Epithelial cell of proximal tubule (primary cell): ENCODE results near the gene CALML4. TPM values are rescaled to one million over a fixed set of nuclear protein-coding genes. Genes with fewer than 3 reads are reported as not detected.
A peak's percentile ranks its signal among the peaks of the same experiment; 100 is the strongest.

ENCODE experiments used
- DNase-seq: peaks from one replicate; pipeline ENCODE4 v3.0.0-alpha.2; 2011; ENCODE audit warnings: low read depth
- H3K4me3 ChIP-seq: 2 replicates; pipeline ENCODE4 v1.5.1; 2011; ENCODE audit warnings: low read depth, mild to moderate bottlenecking, low read length
- total RNA-seq: library from RNA; depleted of rRNA; stranded (reverse); fragments of >200 nt; gene quantifications from 2 replicates; pipeline ENCODE4 v1.2.3, GENCODE V29; 2015
- TF ChIP-seq, protein P1 (sequence below): conservative IDR thresholded peaks from 2 replicates; pipeline ENCODE4 v1.5.1; 2012; ENCODE audit warnings: low read depth, mild to moderate bottlenecking, low read length

CALML4 gene
- total RNA-seq, 1 donor from 2014 or later: 3.8 TPM

DNA sequence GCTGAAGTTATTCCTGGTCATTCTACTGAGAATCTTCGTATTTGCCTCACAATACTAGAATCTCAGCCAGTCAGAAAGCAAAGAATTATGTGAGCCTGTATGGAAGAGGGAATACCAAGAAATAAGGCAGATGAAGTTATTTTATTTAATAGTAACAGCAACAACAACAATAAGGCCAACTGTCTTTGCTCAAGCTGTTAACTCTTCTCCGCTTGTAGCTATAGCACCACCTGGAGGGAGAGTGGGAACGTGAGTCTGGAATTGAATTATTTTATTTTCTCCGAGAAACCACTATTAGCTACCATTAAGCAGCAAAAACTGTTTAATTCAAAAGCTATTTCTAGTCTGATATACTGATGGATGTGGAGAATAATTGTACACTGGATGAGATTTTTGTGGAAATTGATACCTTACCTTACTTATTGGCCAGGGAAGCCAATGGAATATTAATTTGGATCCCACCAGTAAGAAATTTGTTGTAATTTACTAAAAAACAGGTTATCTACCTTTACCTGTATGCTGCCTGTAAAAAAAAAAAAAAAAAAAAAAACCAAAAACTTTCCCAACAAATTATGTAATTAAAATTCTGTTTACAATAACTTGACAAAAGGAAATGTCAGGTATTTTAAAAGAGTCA is 50.1 kb downstream of the CALML4 start:
- TF ChIP-seq, protein P1, sequence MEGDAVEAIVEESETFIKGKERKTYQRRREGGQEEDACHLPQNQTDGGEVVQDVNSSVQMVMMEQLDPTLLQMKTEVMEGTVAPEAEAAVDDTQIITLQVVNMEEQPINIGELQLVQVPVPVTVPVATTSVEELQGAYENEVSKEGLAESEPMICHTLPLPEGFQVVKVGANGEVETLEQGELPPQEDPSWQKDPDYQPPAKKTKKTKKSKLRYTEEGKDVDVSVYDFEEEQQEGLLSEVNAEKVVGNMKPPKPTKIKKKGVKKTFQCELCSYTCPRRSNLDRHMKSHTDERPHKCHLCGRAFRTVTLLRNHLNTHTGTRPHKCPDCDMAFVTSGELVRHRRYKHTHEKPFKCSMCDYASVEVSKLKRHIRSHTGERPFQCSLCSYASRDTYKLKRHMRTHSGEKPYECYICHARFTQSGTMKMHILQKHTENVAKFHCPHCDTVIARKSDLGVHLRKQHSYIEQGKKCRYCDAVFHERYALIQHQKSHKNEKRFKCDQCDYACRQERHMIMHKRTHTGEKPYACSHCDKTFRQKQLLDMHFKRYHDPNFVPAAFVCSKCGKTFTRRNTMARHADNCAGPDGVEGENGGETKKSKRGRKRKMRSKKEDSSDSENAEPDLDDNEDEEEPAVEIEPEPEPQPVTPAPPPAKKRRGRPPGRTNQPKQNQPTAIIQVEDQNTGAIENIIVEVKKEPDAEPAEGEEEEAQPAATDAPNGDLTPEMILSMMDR: peak; percentile 84
- no peak for DNase-seq

DNA sequence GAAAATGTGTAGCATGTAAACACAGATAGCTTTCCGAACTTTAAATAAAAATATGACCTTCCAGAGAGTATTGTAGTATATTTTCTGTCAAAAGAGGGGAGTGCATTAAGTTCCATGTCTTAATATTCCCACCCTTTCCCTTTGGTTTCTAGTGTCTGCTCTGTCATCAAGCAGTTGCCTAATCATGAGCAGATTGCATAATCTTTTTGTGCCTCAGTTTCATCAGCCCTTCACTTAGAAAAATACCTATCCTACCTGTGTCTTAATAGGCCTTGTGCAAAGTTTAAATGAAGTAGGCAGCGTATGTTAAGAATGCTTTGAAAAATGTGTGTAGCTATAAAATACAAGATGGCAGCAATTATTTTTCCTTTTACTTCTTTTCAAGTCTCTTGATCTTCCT is 52.8 kb downstream of the CALML4 start:
- H3K4me3 ChIP-seq: no peak overlapping the region
- no peak for DNase-seq
- TF ChIP-seq, protein P1: no peak

More for the DNA sequence above, 50.1 kb downstream of the CALML4 start:
- H3K4me3 ChIP-seq: no peak overlapping the region

DNA sequence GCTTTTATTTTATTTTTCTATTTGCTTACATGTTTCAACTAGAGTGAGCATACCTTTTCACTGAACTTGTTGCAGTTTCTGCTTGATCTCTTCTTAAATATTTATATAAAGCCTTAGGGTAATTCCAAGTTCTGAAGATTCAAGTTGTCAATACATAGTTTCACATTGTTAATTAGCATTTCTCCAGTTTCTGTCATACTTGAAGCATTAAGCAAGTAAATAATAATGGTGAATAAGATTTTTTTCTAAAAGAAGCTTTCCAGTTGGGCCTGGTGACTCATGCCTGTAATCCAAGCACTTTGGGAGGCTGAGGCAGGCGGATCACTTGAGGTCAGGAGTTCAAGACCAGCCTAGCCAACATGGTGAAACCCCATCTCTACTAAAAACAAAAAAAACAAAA is 53.9 kb downstream of the CALML4 start:
- TF ChIP-seq, protein P1: no peak
- DNase-seq: no peak
- H3K4me3 ChIP-seq: no peak overlapping the region

DNA sequence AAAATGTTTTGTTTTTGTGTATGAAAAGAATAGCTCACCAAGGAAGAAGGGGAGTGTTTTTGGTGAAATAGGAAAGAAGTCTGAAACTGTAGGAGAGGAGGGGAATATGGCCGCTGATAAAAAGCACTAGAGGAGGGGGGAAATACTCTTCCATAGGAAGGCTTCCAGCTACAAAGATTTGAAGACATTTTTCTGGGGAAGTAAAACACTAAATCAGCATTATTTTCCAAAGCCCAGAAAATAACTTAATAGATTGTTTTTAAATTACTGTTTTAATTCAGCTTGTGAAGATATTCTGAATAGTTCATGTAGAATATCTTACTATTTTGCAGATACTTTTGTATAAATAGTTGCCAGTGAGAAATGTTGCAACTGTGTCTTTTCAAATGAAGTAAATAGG is 54.9 kb downstream of the CALML4 start:
- TF ChIP-seq, protein P1: no peak
- no peak overlapping the region for H3K4me3 ChIP-seq
- DNase-seq: no peak

DNA sequence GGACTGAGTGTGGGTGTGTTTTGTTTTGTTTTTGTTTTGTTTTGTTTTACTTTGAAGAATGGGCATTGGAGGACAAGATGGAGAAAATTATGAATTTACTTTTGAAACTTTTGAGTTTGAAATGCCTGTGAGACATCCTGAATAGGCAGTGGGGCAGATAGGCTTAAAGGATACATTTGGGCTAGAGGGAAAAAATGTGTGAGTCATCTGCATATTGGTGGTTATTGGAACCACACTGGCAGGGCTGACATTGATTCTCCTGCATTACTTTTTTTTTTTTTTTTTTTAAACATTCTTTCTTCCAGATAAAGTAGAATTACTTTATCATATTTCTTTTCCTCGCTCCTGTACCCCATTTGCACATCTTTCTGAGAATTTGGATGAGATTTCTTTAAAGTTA is 56.1 kb downstream of the CALML4 start:
- no peak for DNase-seq
- H3K4me3 ChIP-seq: no peak overlapping the region
- TF ChIP-seq, protein P1: no peak

DNA sequence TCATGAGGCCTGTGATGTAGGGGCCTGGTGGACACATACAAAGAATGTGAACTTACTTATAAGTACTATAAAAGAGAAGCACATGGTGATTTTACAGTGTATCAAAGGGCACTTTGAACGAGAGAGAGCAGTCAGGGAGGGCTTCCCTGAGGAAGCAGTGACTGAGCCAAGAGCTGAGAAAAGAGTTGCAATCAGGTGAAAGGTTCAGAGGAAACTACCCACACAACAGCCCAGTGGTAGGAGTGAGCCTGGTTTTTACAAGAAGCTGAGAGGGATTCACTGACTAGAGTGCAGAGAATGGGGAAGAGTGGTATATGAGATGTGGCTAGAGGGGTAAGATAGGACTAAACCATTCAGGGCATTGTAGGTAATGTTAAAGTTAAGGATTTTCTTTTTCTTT is 57.1 kb downstream of the CALML4 start:
- H3K4me3 ChIP-seq: no peak overlapping the region
- DNase-seq: no peak
- TF ChIP-seq, protein P1: no peak

DNA sequence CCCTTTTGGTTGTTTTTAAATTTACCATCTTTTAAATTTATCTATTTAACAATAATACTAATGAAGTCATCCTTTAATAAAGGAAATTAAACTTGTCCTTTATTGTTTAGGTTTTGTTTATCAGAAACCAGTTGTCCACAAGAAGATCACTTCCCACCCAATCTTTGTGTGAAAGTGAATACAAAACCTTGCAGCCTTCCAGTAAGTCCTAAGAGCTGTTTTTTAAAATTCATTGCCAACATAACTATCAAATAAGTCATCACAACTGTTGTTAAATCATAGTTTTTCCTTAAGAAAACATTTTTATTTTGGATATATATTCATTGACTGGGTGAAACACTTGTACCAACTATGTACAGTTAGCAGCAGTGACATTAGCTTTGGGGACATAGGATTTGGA is 59.4 kb downstream of the CALML4 start:
- DNase-seq: no peak
- no peak overlapping the region for H3K4me3 ChIP-seq
- TF ChIP-seq, protein P1: no peak
